ENCODE measurements around the gene PPP1R13L.

PPP1R13L gene

DNA sequence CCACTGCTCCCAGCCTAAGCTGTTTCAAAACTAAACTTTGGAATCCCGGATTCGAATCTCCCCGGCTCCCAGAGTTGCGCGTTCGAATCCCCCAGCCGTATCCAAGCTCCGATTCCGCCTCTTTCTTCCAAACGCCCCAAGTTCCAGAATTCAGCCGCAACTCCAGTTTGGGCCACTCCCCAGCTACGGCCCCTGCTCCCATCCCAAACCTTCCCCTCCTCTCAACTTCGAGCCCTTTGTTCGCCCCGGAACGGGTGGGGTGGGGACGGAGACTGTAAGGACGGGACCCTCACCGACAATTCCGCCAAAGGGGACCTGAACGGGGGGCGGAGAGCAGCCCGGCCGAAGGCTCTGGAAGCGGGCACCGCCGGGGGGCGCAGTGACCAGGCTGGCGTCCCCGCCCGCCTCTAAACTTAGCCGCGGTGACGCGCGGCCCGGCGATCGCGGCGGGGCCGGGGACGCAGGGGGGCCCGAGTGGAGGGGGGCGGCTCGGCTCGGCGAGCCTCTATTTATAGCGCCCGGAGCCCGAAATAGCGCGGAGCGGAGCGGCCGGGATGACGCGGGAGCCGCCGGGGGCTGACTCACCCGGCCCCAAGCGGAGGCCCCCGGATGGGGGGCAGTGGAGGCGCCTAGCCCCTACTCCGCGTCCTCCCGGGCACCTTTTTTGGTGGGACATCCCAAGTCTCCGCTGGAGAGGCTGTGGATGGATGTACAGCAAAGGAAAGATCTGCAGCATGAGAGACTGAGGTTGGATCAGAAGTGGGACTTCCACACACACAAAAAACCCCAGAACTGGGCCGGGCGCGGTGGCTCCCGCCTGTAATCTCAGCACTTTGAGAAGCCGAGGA is 23.7 kb upstream of the PPP1R13L start:
- DNase-seq (ENCODE audit: low spot score) = no peak
- ChIA-PET CTCF (interaction anchor here (0.8 to 1.5 kb wide), 3 partner anchors 11 to 60 kb away, joined by 4 to 15 read pairs (median 5); no protein-coding TSS in a partner anchor), POLR2A (ENCODE audit: low non-redundant PET) (no interaction called here)
- peak overlapping the region; percentile 100 for H3K27ac ChIP-seq
- TF ChIP-seq, protein P1, sequence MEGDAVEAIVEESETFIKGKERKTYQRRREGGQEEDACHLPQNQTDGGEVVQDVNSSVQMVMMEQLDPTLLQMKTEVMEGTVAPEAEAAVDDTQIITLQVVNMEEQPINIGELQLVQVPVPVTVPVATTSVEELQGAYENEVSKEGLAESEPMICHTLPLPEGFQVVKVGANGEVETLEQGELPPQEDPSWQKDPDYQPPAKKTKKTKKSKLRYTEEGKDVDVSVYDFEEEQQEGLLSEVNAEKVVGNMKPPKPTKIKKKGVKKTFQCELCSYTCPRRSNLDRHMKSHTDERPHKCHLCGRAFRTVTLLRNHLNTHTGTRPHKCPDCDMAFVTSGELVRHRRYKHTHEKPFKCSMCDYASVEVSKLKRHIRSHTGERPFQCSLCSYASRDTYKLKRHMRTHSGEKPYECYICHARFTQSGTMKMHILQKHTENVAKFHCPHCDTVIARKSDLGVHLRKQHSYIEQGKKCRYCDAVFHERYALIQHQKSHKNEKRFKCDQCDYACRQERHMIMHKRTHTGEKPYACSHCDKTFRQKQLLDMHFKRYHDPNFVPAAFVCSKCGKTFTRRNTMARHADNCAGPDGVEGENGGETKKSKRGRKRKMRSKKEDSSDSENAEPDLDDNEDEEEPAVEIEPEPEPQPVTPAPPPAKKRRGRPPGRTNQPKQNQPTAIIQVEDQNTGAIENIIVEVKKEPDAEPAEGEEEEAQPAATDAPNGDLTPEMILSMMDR (conservative IDR thresholded peaks at IDR 0.05; ENCODE audit: low read depth) = peak; percentile 54

GRCh38 chr19:45424191-45425058 is 19.6 kb upstream of the PPP1R13L start:
- DNase-seq (ENCODE audit: low spot score) = peak; percentile 93
- TF ChIP-seq, protein P1 (conservative IDR thresholded peaks at IDR 0.05; ENCODE audit: low read depth) = no peak
- ChIA-PET POLR2A (ENCODE audit: low non-redundant PET) (interaction anchor here (0.6 to 1.3 kb wide), 4 partner anchors 22 to 252 kb away, joined by 3 to 8 read pairs (median 5); no protein-coding TSS in a partner anchor), CTCF (interaction anchor here (0.6 to 1.4 kb wide), 4 partner anchors 22 to 269 kb away, joined by 3 to 8 read pairs (median 4); no protein-coding TSS in a partner anchor)
- H3K27ac ChIP-seq = peak overlapping the region; percentile 100

DNA sequence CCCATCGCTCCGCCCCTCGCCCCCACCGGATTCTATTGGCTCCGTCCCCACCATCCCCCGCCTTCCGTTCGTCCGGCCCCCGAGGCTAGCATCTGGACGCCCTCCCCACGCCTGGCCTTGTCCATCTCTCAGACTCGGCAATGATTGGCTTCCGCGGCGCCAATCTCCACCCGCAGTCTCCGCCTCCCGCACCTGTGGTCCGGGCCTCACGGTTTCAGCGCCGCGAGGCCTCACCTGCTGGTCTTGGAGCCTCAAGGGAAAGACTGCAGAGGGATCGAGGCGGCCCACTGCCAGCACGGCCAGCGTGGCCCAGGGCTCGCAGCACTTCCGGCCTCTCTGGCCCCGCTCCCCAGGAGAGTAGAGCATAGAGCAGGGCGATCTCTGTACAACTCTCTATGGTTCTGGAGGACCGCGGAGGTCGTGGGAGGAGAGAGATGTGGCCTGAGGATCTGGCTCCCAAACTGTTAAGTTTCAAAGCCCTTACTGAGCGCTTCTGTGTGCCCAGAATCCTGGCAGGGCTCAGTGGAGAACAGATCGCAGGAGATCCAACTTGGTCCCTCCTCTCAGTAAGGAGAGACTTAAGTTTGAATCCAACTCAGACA is 18.8 kb upstream of the PPP1R13L start, which contains the start of gene ERCC1:
Gene ERCC1, minus strand, starts transcription at position 329 of the 602 bp plus-strand sequence. CDS start 543 bp downstream, outside the sequence.
- TF ChIP-seq, protein P1 (conservative IDR thresholded peaks at IDR 0.05; ENCODE audit: low read depth) = no peak

DNA sequence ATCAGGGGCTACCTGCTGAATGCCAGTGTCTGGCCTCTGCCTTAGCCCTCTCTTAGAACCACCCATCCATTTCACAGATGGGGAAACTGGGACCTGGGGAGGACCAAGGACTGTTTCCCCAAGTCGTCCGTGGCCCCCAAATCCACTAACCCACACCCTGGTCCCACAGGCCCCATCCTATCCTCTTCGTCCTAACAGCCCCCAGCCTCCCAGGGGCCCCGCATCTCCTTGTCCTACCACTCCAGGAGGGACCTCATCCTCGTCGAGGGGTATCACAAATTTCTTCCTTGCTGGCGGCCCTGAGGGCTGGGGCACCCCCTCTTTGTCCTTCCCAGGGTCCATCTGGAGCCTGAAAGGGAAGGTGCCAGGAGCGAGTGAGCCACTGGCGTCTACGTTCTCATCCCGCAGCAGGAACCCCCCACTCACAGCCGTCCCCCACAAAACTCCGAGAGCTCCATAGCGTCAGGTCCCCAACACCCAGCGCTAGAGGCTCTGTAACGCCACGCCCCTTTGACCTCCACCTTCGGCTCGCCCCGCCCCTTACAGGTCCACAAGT is 18.2 kb upstream of the PPP1R13L start:
- H3K27ac ChIP-seq = peak overlapping the region; percentile 100
- CTCF ChIA-PET = no interaction called here
- POLR2A ChIA-PET (ENCODE audit: low non-redundant PET) = interaction anchor here (0.6 to 1.3 kb wide), 3 partner anchors 10 to 55 kb away, joined by 3 to 5 read pairs (median 4); no protein-coding TSS in a partner anchor
- TF ChIP-seq, protein P1 (conservative IDR thresholded peaks at IDR 0.05; ENCODE audit: low read depth) = no peak
- no peak for DNase-seq (ENCODE audit: low spot score)

More for the DNA sequence above, 18.8 kb upstream of the PPP1R13L start, which contains the start of gene ERCC1:
- H3K27ac ChIP-seq = peak within 1 kb of the TSS; percentile 100
- ChIA-PET POLR2A (ENCODE audit: low non-redundant PET) (interaction anchor here (0.6 to 1.3 kb wide), 5 partner anchors 11 to 253 kb away, joined by 3 to 5 read pairs (median 4); no protein-coding TSS in a partner anchor), CTCF (interaction anchor here (0.8 to 1.4 kb wide), 2 partner anchors 55 to 62 kb away, joined by 4 to 5 read pairs; no protein-coding TSS in a partner anchor)
- peak; percentile 99 for DNase-seq (ENCODE audit: low spot score)

DNA sequence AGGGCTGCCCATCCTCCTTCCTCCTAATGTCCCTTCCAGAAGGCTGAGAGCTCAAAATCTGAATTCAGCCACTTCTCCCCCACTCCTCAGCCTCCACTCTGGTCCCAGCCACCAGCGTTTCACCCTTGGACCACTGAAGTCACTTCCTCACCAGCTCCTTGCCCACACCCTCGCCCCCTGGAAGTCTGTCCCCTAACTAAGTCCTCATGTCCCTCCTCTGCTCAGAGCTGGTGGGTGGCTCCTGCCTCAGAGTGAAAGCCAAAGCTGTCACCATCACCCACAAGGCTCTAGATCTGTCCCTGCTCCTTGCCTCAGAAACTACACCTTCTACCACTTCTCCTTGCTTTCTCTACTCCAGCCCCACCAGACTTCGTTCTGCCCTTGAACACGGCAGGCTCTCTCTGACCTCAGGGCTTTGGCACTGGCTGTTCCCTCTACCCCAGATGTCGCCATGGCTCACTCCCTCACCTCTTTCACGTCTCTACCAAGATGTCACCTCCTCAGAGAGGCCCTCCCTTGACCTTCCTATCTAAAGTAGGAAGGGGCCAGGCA is 17.2 kb upstream of the PPP1R13L start:
- TF ChIP-seq, protein P1 (conservative IDR thresholded peaks at IDR 0.05; ENCODE audit: low read depth) = no peak
- ChIA-PET CTCF (interaction anchor here (0.8 to 0.9 kb wide), 2 partner anchors 57 to 59 kb away, joined by 3 to 4 read pairs; no protein-coding TSS in a partner anchor), POLR2A (ENCODE audit: low non-redundant PET) (no interaction called here)
- DNase-seq (ENCODE audit: low spot score) = no peak
- peak overlapping the region; percentile 100 for H3K27ac ChIP-seq
